Thyroid gland (tissue), 4 donors: Measurements from ENCODE around the gene KCNG2. TPM values are rescaled to one million over a fixed set of nuclear protein-coding genes. Genes with fewer than 3 reads are reported as not detected.

Experiments
- DNase-seq, 2 donors: peaks; one replicate each; pipeline ENCODE4 v3.0.0-alpha.2; 2019
- H3K27ac ChIP-seq, 3 donors: fragments of 200-600 bp; sonication (generic); 1 replicate in 2 of 3; 2 replicates in 1 of 3; pipeline ENCODE4 v1.5.1; 2016 to 2019; ENCODE audit warnings: mild to moderate bottlenecking in 1 of 3, moderate library complexity in 1 of 3
- H3K27me3 ChIP-seq: fragments of 200-600 bp; sonication (generic); one replicate; pipeline ENCODE4 v1.5.1; 2019
- H3K36me3 ChIP-seq, 2 donors: fragments of 200-600 bp; sonication (generic); one replicate each; pipeline ENCODE4 v1.5.1; 2016 to 2019
- H3K4me1 ChIP-seq, 2 donors: fragments of 200-600 bp; sonication (generic); one replicate each; pipeline ENCODE4 v1.5.1; 2017 to 2019
- H3K4me3 ChIP-seq, 3 donors: fragments of 200-600 bp; sonication (generic); replicated peaks in 1 of 3; 1 replicate in 2 of 3; 2 replicates in 1 of 3; pipeline ENCODE4 v1.5.1; 2016; ENCODE audit warnings: mild to moderate bottlenecking in 1 of 3
- H3K9me3 ChIP-seq: fragments of 200-600 bp; sonication (generic); one replicate; pipeline ENCODE4 v1.5.1; 2017
- CTCF ChIP-seq, 6 experiments: fragments of 200-600 bp in 3 of 6; fragments of 450-650 bp in 3 of 6; sonication (generic) in 3 of 6; IDR thresholded peaks; one replicate each; pipeline ENCODE4 v1.5.1; 2016 to 2019; ENCODE audit warnings: antibody characterized with exemption in 6 of 6, mild to moderate bottlenecking in 2 of 6, inconsistent platforms in 1 of 6, moderate library complexity in 1 of 6
- POLR2A ChIP-seq, 2 donors: fragments of 450-650 bp; IDR thresholded peaks; one replicate each; pipeline ENCODE4 v1.6.1; 2017; ENCODE audit warnings: antibody characterized with exemption in 2 of 2, mild to moderate bottlenecking in 2 of 2, moderate library complexity in 1 of 2
- WGBS, 2 donors: methylation state at CpG; one replicate each; pipeline ENCODE4 v1.1.5; 2017; 5-methylcytosine and 5-hydroxymethylcytosine counted together
- intact Hi-C: fragments of 100-400 bp; cut with DNase I; formaldehyde crosslinking; loops from one replicate; pipeline ENCODE4 v1.15.1; 2023
- total RNA-seq, 4 donors: library from RNA; depleted of rRNA; stranded (reverse); fragments of >200 nt; gene quantifications; one replicate each; pipeline ENCODE4 v1.2.3, GENCODE V29; 2016

KCNG2 gene
- total RNA-seq, 4 donors from 2014 or later: 0.22 TPM; not detected in 3

GRCh38 chr18:79853993-79854364, 56.2 kb downstream of the KCNG2 start:
- 89 to 94% methylated on average over 7 to 10 of the region's 15 CpGs for WGBS, 2 donors
- no peak overlapping the region for H3K4me3 ChIP-seq
- H3K9me3 ChIP-seq: no peaks in the 10 kb centered on the region
- H3K27me3 ChIP-seq: no peaks in the 10 kb centered on the region
- TF ChIP-seq POLR2A (IDR thresholded peaks at IDR 0.05) (no peak), CTCF (IDR thresholded peaks at IDR 0.05) (no peak)
- H3K36me3 ChIP-seq: no peaks in the 10 kb centered on the region
- no peak for DNase-seq
- H3K27ac ChIP-seq: no peak overlapping the region
- intact Hi-C loops: no loop called here
- no peaks in the 10 kb centered on the region for H3K4me1 ChIP-seq

GRCh38 chr18:79855147-79855933, 57.6 kb downstream of the KCNG2 start:
- Histone ChIP-seq H3K4me3 (no peak overlapping the region), H3K9me3 (no peaks in the 10 kb centered on the region), H3K4me1 (no peaks in the 10 kb centered on the region), H3K27ac (no peak overlapping the region), H3K36me3 (no peaks in the 10 kb centered on the region), H3K27me3 (no peaks in the 10 kb centered on the region)
- TF ChIP-seq CTCF (IDR thresholded peaks at IDR 0.05): no peak
- TF ChIP-seq POLR2A (IDR thresholded peaks at IDR 0.05): no peak
- intact Hi-C loops: no loop called here
- 45 to 54% methylated on average over 16 to 17 of the region's 17 CpGs for WGBS, 2 donors
- no peak for DNase-seq

- H3K4me3 ChIP-seq: no peak overlapping the region
- H3K4me1 ChIP-seq: no peaks in the 10 kb centered on the region
- intact Hi-C loops: no loop called here
- no peaks in the 10 kb centered on the region for H3K36me3 ChIP-seq
- WGBS, 2 donors: 43 to 46% methylated on average over 17 to 19 of the region's 26 CpGs
- H3K27ac ChIP-seq: no peak overlapping the region
- no peak for DNase-seq
- H3K27me3 ChIP-seq: no peaks in the 10 kb centered on the region
- no peak for TF ChIP-seq POLR2A (IDR thresholded peaks at IDR 0.05)
- no peak for TF ChIP-seq CTCF (IDR thresholded peaks at IDR 0.05)
- H3K9me3 ChIP-seq: no peaks in the 10 kb centered on the region
These were observed 58.6 kb downstream of the KCNG2 start for GRCh38 chr18:79856119-79857007.

GRCh38 chr18:79857082-79857671, 59.4 kb downstream of the KCNG2 start:
- DNase-seq: peak; percentile 17 to 35
- H3K36me3 ChIP-seq: no peaks in the 10 kb centered on the region
- WGBS, 2 donors: 19 to 30% methylated on average over 13 to 14 of the region's 14 CpGs
- H3K4me3 ChIP-seq: no peak overlapping the region
- H3K4me1 ChIP-seq: no peaks in the 10 kb centered on the region
- intact Hi-C loops: no loop called here
- no peaks in the 10 kb centered on the region for H3K27me3 ChIP-seq
- no peaks in the 10 kb centered on the region for H3K9me3 ChIP-seq
- no peak overlapping the region for H3K27ac ChIP-seq
- TF ChIP-seq POLR2A (IDR thresholded peaks at IDR 0.05) (no peak), CTCF (IDR thresholded peaks at IDR 0.05) (no peak)
